Measurements from ENCODE around the gene CERS6.

The CERS6 gene

DNA sequence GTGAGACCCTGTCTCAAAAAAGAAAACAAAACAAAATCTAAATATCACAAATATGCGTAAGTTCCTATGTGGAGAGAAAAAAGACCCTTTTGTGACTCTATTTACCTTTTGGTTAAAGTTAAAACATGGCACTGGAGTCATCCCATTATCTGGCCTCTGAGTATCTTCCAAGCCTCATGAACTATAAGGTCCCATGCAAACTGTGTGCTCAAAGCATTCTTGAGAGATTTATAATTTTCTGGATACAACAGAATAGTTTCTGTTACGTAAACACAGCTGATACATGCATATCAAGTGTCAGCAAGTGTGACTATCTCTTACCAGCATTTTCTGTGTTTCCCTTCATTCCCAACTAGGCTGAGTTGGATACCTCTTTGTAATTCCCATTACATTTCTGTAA is 337.5 kb downstream of the CERS6 start:
- Mint-ChIP-seq H3K9me3 (no peaks in the 10 kb centered on the region), H3K36me3 (ENCODE audit: low read depth) (no peaks in the 10 kb centered on the region), H3K27me3 (no peaks in the 10 kb centered on the region), H3K4me1 (ENCODE audit: low read depth) (no peaks in the 10 kb centered on the region), H3K4me3 (no peak overlapping the region), H3K27ac (no peak overlapping the region)
- intact Hi-C loops (cut with micrococcal nuclease), result no loop called here

DNA sequence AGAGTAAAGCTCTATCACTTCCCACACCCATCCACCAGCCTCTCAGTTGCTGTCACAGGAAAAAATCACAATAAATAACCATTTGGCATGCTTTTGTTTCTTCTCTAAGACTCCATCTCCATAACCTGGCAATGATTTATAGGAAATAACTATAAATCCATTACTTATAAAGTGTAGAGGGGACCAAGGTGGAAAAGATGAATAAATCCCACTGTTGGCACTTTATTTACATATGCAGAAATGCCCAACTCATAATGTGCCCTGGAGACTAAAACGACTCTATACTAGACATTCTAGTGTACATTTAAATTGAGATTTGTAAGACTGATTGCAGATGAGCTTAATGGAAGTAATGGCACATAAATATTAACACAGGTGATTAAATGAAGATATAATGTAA is 338.9 kb downstream of the CERS6 start:
- H3K36me3 Mint-ChIP-seq (ENCODE audit: low read depth), result no peaks in the 10 kb centered on the region
- H3K4me3 Mint-ChIP-seq, result no peak overlapping the region
- no peaks in the 10 kb centered on the region for H3K27me3 Mint-ChIP-seq
- intact Hi-C loops (cut with micrococcal nuclease), result no loop called here
- H3K27ac Mint-ChIP-seq, result no peak overlapping the region
- H3K9me3 Mint-ChIP-seq, result no peaks in the 10 kb centered on the region
- H3K4me1 Mint-ChIP-seq (ENCODE audit: low read depth), result no peaks in the 10 kb centered on the region

DNA sequence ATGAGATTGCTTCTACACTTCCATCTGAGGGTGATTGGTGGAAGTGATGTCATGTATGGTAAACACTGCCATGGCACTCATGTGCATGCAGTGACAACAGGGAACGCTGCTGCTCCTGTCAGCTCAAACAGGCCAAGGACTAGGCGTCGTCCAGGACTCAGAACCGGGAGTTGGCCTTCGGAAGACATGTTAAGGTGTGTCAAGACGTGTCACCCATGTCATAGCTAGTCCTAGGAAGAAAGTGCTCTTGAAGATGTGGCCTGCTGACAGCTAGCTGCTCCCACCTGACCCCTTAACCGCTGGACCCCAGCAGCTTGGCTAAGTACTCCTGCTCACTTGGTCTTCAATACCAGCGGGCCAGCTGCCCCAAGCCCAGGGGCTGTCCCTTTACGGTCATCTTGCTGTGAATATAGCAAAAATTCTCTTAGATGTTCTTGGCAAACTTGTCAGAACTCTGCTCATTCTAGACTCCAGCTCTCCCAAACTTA is 340.1 kb downstream of the CERS6 start:
- H3K27ac Mint-ChIP-seq, result no peak overlapping the region
- no peak overlapping the region for H3K4me3 Mint-ChIP-seq
- no peaks in the 10 kb centered on the region for H3K4me1 Mint-ChIP-seq (ENCODE audit: low read depth)
- no peaks in the 10 kb centered on the region for H3K9me3 Mint-ChIP-seq
- H3K27me3 Mint-ChIP-seq, result no peaks in the 10 kb centered on the region
- intact Hi-C loops (cut with micrococcal nuclease), result no loop called here
- H3K36me3 Mint-ChIP-seq (ENCODE audit: low read depth), result no peaks in the 10 kb centered on the region

DNA sequence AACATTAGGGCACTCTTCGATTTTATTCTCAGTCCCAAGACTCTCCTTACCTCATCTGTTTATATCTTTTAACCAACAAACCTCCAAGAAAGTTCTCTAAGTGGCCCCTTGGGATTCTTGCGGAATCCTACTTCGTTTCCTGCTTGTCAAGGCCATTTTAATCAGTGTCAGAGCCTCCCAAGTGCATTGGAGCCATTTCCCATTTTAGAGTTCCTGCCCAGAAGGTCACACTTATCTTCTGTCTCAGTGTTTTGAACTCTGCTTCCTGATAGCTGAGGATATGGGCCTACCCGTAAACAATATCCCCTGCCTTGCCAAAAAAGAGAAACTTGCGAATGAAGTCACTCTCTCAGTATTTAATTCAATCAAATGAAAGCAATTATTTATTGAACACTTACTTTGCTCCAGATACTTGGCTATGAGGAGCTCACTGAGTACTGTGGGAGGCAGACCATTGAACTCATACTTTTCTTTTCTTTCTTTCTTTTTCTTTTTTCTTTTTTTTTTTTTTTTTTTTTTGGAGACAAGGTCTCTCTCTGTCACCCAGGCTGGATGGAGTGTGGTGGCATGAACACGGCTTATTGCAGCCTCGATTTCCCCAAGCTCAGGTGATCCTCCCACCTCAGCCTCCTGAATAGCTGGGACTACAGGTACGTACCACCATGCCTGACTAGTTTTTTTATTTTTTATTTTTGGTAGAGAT is 340.7 kb downstream of the CERS6 start:
- intact Hi-C loops (cut with micrococcal nuclease), result no loop called here
- Mint-ChIP-seq H3K36me3 (ENCODE audit: low read depth) (no peaks in the 10 kb centered on the region), H3K4me3 (no peak overlapping the region), H3K9me3 (no peaks in the 10 kb centered on the region), H3K4me1 (ENCODE audit: low read depth) (no peaks in the 10 kb centered on the region), H3K27me3 (no peaks in the 10 kb centered on the region), H3K27ac (no peak overlapping the region)

DNA sequence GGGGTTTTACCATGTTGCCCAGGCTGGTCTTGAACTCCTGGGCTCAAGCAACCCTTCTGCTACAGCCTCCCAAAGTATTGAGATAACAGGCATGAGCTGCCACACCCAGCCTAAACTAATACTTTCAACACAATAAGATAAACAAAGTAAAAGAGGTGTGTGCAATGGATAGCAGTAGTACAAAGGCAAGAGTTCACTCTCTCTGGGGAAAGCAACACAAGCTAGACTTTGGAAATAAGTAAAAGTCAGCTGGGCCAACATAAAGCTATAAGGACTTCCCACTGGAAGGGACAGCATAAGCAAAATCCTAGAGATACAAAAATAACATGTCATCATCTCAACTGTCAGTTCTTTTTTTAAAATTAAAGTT is 341.2 kb downstream of the CERS6 start:
- Mint-ChIP-seq H3K27ac (no peak overlapping the region), H3K4me1 (ENCODE audit: low read depth) (no peaks in the 10 kb centered on the region), H3K27me3 (no peaks in the 10 kb centered on the region), H3K36me3 (ENCODE audit: low read depth) (no peaks in the 10 kb centered on the region), H3K9me3 (no peaks in the 10 kb centered on the region), H3K4me3 (no peak overlapping the region)
- intact Hi-C loops (cut with micrococcal nuclease), result no loop called here

DNA sequence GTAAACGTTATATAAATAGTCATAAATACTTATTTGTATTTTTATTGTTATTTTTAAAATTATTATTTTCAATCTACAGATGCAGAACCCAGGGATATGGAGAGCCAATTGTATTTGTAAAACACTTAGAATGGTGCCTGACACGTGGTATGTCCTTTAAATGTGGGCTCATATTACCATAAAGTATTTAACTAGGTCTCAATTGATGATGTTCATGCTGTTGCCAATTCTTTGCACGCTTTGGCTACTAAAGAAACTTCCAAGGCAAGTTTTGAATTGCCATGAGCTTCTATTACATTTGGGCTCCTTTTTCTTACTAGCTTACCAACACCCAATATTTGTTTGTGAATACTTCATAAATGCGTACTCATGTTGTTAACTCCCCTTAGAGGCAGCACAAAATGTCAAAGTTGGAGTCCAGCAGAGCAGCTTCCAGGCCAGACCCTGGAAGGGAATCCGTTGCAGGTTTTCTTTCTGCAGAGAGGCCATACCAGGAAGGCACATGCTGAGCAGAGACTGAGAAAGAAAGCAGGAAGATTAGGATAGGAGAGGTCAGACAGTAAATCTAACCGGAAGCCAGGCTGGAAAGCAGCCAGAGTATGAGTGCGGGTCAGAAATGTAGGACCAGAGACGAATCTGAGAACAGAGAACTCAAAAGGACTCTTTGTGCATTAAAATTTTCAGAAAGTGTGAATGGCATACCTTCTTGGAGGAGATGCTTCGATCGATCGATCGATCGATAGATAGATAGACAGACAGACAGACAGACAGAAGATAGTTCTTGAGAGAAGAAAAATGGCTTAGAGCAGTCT is 342.2 kb downstream of the CERS6 start:
- Mint-ChIP-seq H3K4me1 (ENCODE audit: low read depth) (no peaks in the 10 kb centered on the region), H3K9me3 (no peaks in the 10 kb centered on the region), H3K27ac (no peak overlapping the region), H3K36me3 (ENCODE audit: low read depth) (no peaks in the 10 kb centered on the region), H3K4me3 (no peak overlapping the region), H3K27me3 (no peaks in the 10 kb centered on the region)
- intact Hi-C loops (cut with micrococcal nuclease), result no loop called here

DNA sequence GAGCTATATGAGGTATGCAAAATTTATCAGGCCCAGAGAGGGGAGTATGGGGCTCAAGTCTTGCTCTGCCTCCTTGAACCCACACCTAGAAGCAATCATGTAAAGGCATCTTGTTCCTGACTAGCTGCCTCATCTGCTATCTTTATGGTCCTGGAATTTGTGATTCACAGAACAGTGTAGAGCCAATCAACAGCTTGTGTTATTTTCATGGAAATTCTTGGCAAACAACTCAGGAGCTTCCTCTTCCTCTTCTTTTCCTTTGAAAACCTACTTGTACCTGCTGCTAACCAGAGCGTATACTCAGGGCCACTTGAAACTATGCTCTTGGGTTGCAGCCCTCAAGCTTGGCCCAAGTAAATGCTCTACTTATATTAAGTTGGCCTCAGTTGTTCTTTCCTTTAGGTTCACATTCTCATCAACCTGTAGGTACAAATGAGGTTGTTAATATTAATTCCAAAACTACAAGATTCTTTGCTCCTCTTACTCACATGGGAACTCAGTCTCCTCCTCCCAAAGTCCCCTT is 342.9 kb downstream of the CERS6 start:
- H3K27me3 Mint-ChIP-seq, result no peaks in the 10 kb centered on the region
- no peaks in the 10 kb centered on the region for H3K4me1 Mint-ChIP-seq (ENCODE audit: low read depth)
- no peak overlapping the region for H3K27ac Mint-ChIP-seq
- H3K4me3 Mint-ChIP-seq, result no peak overlapping the region
- no peaks in the 10 kb centered on the region for H3K36me3 Mint-ChIP-seq (ENCODE audit: low read depth)
- no peaks in the 10 kb centered on the region for H3K9me3 Mint-ChIP-seq
- intact Hi-C loops (cut with micrococcal nuclease), result no loop called here

DNA sequence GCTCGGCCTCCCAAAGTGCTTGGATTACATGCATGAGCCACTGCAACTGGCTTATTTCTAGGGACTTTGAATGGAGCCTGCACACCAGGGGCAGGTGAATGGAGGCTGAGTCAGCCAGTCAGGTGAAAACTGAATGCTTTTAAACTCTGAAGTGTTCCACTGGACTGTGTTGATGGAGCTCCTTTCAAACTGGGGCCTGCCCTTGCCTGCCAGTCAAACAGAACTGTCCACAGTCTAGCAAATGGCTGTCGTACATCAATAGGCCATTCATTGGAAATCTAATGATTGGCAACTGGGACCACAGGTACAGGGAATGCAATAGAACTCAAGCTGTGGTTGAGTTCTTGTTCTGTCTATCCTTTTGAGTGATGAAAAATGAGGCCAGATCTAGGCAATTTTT is 345.4 kb downstream of the CERS6 start:
- no peaks in the 10 kb centered on the region for H3K9me3 Mint-ChIP-seq
- H3K36me3 Mint-ChIP-seq (ENCODE audit: low read depth), result no peaks in the 10 kb centered on the region
- H3K27ac Mint-ChIP-seq, result no peak overlapping the region
- H3K4me3 Mint-ChIP-seq, result no peak overlapping the region
- no peaks in the 10 kb centered on the region for H3K27me3 Mint-ChIP-seq
- intact Hi-C loops (cut with micrococcal nuclease), result no loop called here
- H3K4me1 Mint-ChIP-seq (ENCODE audit: low read depth), result no peaks in the 10 kb centered on the region

DNA sequence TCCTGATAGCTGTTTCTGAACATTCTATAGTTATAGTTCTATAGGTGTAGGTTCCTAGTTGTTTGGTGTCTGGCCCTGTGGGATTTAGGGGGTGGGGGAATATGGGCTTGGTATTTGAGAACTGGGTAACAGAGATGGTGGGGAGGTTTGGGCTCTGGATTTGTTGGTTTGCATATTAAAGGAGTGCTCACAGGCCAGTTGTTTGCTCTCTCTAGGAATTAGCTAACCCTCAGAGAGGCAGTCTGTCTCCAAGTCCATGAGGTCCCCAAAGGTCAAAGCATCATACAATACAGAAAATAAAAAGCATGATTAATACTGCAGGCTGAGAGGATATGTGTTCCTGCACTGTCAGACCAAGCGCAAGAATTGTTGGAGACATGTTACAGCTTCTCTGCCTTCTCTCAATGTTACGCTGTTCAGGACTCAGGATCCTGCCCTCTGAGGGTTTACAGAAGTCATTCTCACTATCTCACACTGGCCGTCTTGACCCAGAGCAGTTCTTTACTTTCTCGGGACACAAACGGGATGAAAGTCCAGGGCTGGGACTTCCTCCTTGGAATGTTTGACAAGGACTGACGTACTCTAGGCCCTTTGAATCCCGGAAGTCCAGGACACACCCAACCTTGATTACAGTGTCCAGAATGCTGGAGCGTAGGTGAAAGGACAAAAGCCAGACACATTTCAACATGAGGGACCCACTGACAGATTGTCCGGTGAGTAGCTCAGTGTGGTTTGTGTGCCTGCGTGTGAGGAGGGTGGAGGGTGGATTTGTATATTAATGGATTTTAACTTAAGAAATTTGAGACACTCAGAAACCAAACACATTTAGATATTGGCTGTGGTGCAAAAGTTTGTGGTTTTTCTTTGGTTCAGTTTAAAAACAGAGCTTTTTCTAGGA is 346.1 kb downstream of the CERS6 start, which contains the start of gene NOSTRIN:
TSS of gene NOSTRIN (plus strand) at position 677 of the 898 bp plus-strand sequence. CDS start at position 687, 10 bp downstream.
- Mint-ChIP-seq H3K27me3 (no peaks in the 10 kb centered on the region), H3K9me3 (no peaks in the 10 kb centered on the region), H3K4me3 (no peak within 1 kb of the TSS), H3K4me1 (ENCODE audit: low read depth) (no peaks in the 10 kb centered on the region), H3K27ac (no peak within 1 kb of the TSS), H3K36me3 (ENCODE audit: low read depth) (no peaks in the 10 kb centered on the region)
- intact Hi-C loops (cut with micrococcal nuclease), result no loop called here

DNA sequence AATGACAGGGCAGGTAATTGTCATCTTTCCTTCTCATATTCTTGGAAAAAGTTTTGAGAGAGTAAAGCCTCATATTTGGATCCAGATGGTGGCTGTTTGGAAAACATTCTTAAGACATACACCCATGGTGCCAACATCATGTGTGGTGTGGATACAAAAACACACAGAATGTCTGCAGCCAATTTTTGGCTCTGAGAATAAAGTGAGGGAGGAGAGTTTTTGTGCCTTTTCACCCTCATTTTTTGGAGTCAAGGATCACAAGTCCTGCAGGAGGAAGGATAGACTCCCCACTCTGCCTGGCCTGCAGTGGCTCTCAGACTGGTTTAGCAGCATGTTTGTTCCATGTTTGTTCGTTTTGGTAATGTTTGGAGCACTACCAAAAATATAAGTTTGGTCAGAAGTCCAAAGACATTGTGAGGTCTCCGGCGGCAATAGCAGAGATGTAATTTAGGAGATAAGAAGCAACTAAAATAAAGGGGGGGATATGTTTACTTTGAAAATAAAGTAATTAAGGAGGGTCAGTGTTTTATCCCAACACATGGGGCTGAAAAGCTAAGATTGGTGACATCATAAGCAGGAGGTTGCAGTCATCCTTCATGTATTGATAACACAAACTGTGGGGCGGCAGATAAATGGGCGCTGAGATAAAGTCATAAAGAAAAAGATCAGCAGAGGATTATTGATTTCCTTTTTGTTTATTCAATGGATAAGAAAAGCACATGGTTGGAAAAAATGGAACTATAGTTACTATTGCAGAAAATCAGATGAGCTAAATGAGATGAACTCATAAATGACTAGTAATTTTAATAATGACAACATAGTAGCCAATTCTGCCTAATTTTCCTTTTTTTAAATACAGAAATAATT is 347.0 kb downstream of the CERS6 start:
- Mint-ChIP-seq H3K27me3 (no peaks in the 10 kb centered on the region), H3K4me3 (no peak overlapping the region), H3K9me3 (no peaks in the 10 kb centered on the region), H3K27ac (no peak overlapping the region), H3K36me3 (ENCODE audit: low read depth) (no peaks in the 10 kb centered on the region), H3K4me1 (ENCODE audit: low read depth) (no peaks in the 10 kb centered on the region)
- intact Hi-C loops (cut with micrococcal nuclease), result no loop called here

DNA sequence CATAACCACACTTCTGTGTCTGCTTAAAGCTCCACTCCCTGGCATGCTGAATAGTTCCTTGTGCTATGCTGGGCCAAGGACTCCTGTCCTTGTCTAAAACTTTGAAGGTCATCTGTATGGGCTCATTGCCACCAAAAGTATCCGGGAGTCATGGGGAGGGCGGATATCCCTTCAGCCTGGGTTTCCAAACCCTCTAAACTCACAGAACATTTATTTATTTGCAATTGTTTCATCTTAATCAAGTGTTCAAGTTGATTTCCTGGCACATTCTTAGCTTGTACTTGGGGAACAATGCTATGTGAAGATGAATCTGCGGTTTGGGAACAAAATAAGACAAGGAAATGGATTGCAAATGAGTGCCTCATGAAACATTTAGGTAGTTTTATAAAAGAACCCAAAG is 348.1 kb downstream of the CERS6 start:
- no peaks in the 10 kb centered on the region for H3K27me3 Mint-ChIP-seq
- no peaks in the 10 kb centered on the region for H3K36me3 Mint-ChIP-seq (ENCODE audit: low read depth)
- no peaks in the 10 kb centered on the region for H3K9me3 Mint-ChIP-seq
- intact Hi-C loops (cut with micrococcal nuclease), result no loop called here
- no peak overlapping the region for H3K4me3 Mint-ChIP-seq
- no peak overlapping the region for H3K27ac Mint-ChIP-seq
- no peaks in the 10 kb centered on the region for H3K4me1 Mint-ChIP-seq (ENCODE audit: low read depth)

DNA sequence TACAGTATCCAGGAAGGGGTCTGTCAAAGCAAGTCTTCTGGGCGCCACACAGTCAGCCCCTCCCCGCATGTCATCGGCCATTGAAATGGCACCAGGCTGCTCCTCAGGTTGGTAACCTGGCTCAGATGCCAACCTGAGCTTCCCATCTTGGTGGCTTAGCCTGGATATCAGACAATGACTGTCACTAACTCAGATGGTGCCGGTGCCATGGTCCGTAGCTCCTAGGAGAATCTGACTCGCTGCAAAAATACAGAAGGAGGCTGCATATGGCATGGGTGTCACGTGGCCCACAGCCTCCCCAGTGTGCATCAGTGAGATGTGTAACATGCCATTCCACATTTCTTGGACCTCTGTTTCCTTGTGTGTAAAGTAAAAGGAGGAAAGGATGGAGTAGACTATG is 349.5 kb downstream of the CERS6 start:
- no peaks in the 10 kb centered on the region for H3K27me3 Mint-ChIP-seq

DNA sequence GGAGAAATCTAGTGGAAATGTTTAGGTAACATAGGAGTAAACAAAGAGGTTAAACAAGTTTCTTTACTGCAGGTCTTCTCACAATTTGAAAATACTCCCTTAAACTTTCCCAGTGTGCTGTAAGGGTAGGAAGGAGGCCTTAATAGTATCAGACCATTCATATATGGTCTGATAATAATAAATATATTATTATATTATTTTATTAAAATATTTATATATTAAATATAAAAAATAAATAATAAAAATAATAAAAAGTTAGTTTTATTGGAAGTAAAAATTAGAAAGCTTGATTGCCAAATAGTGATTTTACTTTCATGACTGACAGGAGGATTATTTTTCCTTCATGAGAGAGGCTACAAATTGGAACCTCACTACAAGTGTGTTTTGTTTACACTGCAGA is 353.5 kb downstream of the CERS6 start:
- Mint-ChIP-seq H3K4me1 (ENCODE audit: low read depth) (no peaks in the 10 kb centered on the region), H3K4me3 (no peak overlapping the region), H3K27ac (no peak overlapping the region), H3K9me3 (no peaks in the 10 kb centered on the region), H3K36me3 (ENCODE audit: low read depth) (no peaks in the 10 kb centered on the region), H3K27me3 (no peaks in the 10 kb centered on the region)
- intact Hi-C loops (cut with micrococcal nuclease), result no loop called here

More for the DNA sequence above, 349.5 kb downstream of the CERS6 start:
- Mint-ChIP-seq H3K36me3 (ENCODE audit: low read depth) (no peaks in the 10 kb centered on the region), H3K27ac (no peak overlapping the region), H3K4me1 (ENCODE audit: low read depth) (no peaks in the 10 kb centered on the region), H3K4me3 (no peak overlapping the region), H3K9me3 (no peaks in the 10 kb centered on the region)
- intact Hi-C loops (cut with micrococcal nuclease), result no loop called here
